ENCODE data around the gene SLC44A3. TPM values are rescaled to one million over a fixed set of nuclear protein-coding genes. Genes with fewer than 3 reads are reported as not detected.

SLC44A3 gene
- total and polyA plus RNA-seq, 2 of the 8 experiments (the other 6 are each of a cell fraction or from before 2014, with no cell fraction given), result 4.2 to 5.0 TPM

- no peak for TF ChIP-seq TBP (IDR thresholded peaks at IDR 0.05; ENCODE audit: low read depth, low read length)
- TF ChIP-seq RBBP5 (IDR thresholded peaks at IDR 0.05; ENCODE audit: borderline replicate concordance, low read depth, low read length), result no peak
- TF ChIP-seq CBX8 (IDR thresholded peaks at IDR 0.05; ENCODE audit: borderline replicate concordance, low read depth, low read length), result no peak
- TF ChIP-seq SUZ12 (IDR thresholded peaks at IDR 0.05; ENCODE audit: low read length), result no peak
- no peak for TF ChIP-seq BCL11A (IDR thresholded peaks at IDR 0.05; ENCODE audit: low read depth in 2 of 2, low read length in 2 of 2)
- TF ChIP-seq SIX5 (IDR thresholded peaks at IDR 0.05; ENCODE audit: low read depth, low read length), result no peak
- TF ChIP-seq, protein P1, sequence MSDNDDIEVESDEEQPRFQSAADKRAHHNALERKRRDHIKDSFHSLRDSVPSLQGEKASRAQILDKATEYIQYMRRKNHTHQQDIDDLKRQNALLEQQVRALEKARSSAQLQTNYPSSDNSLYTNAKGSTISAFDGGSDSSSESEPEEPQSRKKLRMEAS (IDR thresholded peaks at IDR 0.05), result no peak
- TF ChIP-seq EZH2 (IDR thresholded peaks at IDR 0.05; ENCODE audit: low read depth, low read length, severe bottlenecking), result no peak
- no peak for TF ChIP-seq HDAC2 (IDR thresholded peaks at IDR 0.05; ENCODE audit: borderline replicate concordance in 1 of 2, low read depth in 2 of 2, low read length in 2 of 2)
- TF ChIP-seq HDAC6 (IDR thresholded peaks at IDR 0.05; ENCODE audit: low read depth, low read length), result no peak
Observed at GRCh38 chr1:94827434-94827833, 7.3 kb downstream of the SLC44A3 start (continued).

Data from H1 (cell line).